Transverse colon (tissue), 3 donors: ENCODE results near the gene RELN.

Experiments
- CTCF ChIP-seq, 5 experiments: fragments of 200-600 bp in 3 of 5; fragments of 450-650 bp in 2 of 5; sonication (generic) in 3 of 5; IDR thresholded peaks; 1 replicate in 2 of 5; 2 replicates in 3 of 5; pipeline ENCODE4 v1.5.1; 2016 to 2017; ENCODE audit warnings: antibody characterized with exemption in 5 of 5, inconsistent platforms in 3 of 5, mild to moderate bottlenecking in 2 of 5, moderate library complexity in 1 of 5
- POLR2A ChIP-seq: fragments of 450-650 bp; IDR thresholded peaks from one replicate; pipeline ENCODE4 v1.6.1; 2016; ENCODE audit warnings: antibody characterized with exemption, mild to moderate bottlenecking, moderate library complexity

- TF ChIP-seq POLR2A (no peak), CTCF (IDR thresholded peaks at IDR 0.05) (no peak)
Measured at GRCh38 chr7:103843689-103844480, 145.6 kb downstream of the RELN start.
